Activated CD4-positive, alpha-beta T cell treated with anti-CD3 and anti-CD28 coated beads, Interleukin-2, amount 10 ng/mL, durations not matched to agents 7 days and 5 days (primary cell): Measurements from ENCODE around the gene OR13C5. TPM values are rescaled to one million over a fixed set of nuclear protein-coding genes. Genes with fewer than 3 reads are reported as not detected.

ENCODE experiments used
- CTCF ChIA-PET: fragments of 350-600 bp; sonication (Branson Sonifier 250); formaldehyde crosslinking; loops from one replicate; lab custom pipeline; 2021; ENCODE audit warnings: antibody characterized with exemption; lab: Charles Lee
- POLR2A ChIA-PET: fragments of 350-600 bp; sonication (Branson Sonifier 250); formaldehyde crosslinking; loops from one replicate; lab custom pipeline; 2021; ENCODE audit warnings: antibody characterized with exemption; lab: Charles Lee
- DNase-seq: peaks from one replicate; pipeline ENCODE4 v3.0.0-alpha.2; 2020
- H3K27ac Mint-ChIP-seq: one replicate; pipeline ENCODE4 v1.8.0; 2021; ENCODE audit warnings: mild to moderate bottlenecking, moderate library complexity, mixed read lengths
- H3K27me3 Mint-ChIP-seq: one replicate; pipeline ENCODE4 v1.8.0; 2021; ENCODE audit warnings: mixed read lengths
- H3K36me3 Mint-ChIP-seq: one replicate; pipeline ENCODE4 v1.8.0; 2021; ENCODE audit warnings: low read depth, mixed read lengths
- H3K4me1 Mint-ChIP-seq: one replicate; pipeline ENCODE4 v1.8.0; 2021; ENCODE audit warnings: mixed read lengths
- H3K4me3 Mint-ChIP-seq: one replicate; pipeline ENCODE4 v1.8.0; 2021; ENCODE audit warnings: mild to moderate bottlenecking, moderate library complexity, mixed read lengths
- H3K9me3 Mint-ChIP-seq: one replicate; pipeline ENCODE4 v1.8.0; 2021; ENCODE audit warnings: mixed read lengths
- total RNA-seq, 2 experiments: library from RNA; stranded (reverse); gene quantifications; one replicate each; pipeline ENCODE4 v1.2.3, GENCODE V29; 2021

OR13C5 gene
- total RNA-seq, 2 experiments from 2014 or later = not detected

DNA sequence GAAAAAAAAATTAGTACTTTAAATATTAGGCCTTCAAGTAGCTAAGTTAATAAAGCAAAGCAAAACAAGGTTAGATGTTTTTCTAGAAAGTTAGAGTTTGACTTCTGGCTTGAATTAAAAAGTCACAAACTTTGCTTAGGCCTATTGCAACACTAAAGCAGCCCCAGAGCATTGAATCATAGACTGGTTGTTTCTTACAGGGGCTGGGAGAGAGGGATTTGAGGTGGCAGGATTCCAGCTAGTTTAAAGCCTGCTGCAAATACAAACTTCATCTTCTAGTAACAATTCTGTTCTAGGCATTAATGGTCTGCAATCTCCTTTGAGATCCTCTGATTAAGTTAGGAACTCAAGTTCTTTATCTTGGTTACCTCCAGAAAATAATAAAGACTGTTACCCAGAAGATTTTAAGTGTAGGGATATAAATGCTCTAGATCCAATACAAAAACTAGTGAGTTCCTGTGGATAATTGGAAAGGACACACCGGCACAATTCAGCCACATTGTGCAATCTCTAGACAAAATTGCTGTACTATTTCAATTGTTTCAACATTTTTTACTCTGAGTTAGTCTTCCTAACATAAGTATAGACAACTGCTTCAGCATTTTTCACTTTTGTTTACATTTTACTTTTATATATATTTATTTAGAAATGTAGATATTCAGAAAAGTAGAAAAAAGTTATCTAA, 12.6 kb downstream of the OR13C5 start:
- no peak overlapping the region for H3K27ac Mint-ChIP-seq
- POLR2A ChIA-PET = no interaction called here

DNA sequence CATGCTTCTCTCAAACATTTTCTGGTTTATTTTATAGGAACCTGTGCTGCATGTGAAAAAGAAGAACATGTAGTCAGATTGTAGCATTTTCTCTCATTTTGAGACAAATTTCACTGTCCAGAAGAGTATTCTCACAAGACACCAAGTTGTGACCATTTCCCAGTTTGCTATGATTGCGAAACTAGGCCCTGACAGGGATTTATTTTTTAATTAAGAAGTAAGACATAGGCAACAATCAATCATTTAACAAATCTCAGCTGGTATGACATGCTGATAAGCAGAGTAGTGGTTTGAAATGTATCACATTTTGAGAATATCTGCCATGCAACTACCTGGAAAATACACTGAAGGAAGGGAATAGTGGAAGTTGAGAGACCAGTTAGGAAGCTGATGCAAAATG, 18.7 kb downstream of the OR13C5 start:
- no peak for DNase-seq
- Mint-ChIP-seq H3K27me3 (no peaks in the 10 kb centered on the region), H3K27ac (no peak overlapping the region), H3K4me3 (no peak overlapping the region), H3K9me3 (no peaks in the 10 kb centered on the region), H3K36me3 (no peaks in the 10 kb centered on the region), H3K4me1 (no peaks in the 10 kb centered on the region)
- POLR2A ChIA-PET = no interaction called here
- CTCF ChIA-PET = no interaction called here

More for the DNA sequence above, 12.6 kb downstream of the OR13C5 start:
- DNase-seq = no peak
- Mint-ChIP-seq H3K27me3 (no peaks in the 10 kb centered on the region), H3K4me3 (no peak overlapping the region), H3K4me1 (no peaks in the 10 kb centered on the region), H3K36me3 (no peaks in the 10 kb centered on the region), H3K9me3 (no peaks in the 10 kb centered on the region)
- CTCF ChIA-PET = no interaction called here

DNA sequence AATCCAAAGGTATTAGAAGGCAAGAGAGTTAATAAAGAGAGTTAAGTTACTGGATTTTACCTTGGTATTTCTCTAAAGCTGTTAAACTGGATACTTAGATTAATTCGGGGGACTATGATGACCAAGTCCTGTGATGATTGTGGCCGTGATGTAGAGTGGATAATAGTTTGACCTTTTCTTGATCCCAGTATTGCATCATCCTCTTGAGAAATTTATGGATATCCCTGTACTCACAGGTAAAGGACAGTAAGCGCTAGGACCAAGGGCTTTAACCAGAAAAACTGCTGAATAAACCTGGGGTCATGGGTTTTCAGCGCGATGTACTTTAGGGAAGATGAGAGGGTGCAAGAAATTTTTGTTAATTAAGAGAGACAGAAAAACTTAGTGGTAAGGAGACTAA, 21.9 kb downstream of the OR13C5 start:
- H3K27me3 Mint-ChIP-seq = no peaks in the 10 kb centered on the region
- POLR2A ChIA-PET = no interaction called here
- no peak overlapping the region for H3K4me3 Mint-ChIP-seq

DNA sequence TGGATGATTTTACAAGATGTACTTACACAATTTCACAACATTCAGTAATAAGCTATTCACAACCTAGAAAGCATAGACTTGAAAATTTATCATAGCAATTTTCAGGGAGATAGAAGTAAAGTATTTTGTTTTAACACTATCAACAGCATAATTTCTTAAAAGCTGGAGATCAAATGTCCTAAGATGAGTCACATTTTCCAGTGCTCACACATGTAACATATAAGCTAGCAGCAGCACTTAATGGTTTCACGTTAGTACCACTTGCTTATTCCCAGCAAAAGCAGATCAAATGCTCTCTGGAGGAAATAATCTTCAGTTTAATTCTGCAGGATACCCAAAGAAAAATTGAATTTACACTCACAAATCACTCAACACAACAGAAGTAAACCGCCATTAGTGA, 23.8 kb downstream of the OR13C5 start:
- CTCF ChIA-PET = no interaction called here
- Mint-ChIP-seq H3K9me3 (peaks cover 3% of the 10 kb centered on the region), H3K36me3 (no peaks in the 10 kb centered on the region), H3K27ac (no peak overlapping the region), H3K4me1 (no peaks in the 10 kb centered on the region), H3K4me3 (no peak overlapping the region), H3K27me3 (no peaks in the 10 kb centered on the region)
- no peak for DNase-seq
- POLR2A ChIA-PET = no interaction called here

More for the DNA sequence above, 21.9 kb downstream of the OR13C5 start:
- DNase-seq = no peak
- H3K4me1 Mint-ChIP-seq = no peaks in the 10 kb centered on the region
- CTCF ChIA-PET = no interaction called here
- H3K36me3 Mint-ChIP-seq = no peaks in the 10 kb centered on the region
- H3K9me3 Mint-ChIP-seq = peaks cover 3% of the 10 kb centered on the region
- H3K27ac Mint-ChIP-seq = no peak overlapping the region

DNA sequence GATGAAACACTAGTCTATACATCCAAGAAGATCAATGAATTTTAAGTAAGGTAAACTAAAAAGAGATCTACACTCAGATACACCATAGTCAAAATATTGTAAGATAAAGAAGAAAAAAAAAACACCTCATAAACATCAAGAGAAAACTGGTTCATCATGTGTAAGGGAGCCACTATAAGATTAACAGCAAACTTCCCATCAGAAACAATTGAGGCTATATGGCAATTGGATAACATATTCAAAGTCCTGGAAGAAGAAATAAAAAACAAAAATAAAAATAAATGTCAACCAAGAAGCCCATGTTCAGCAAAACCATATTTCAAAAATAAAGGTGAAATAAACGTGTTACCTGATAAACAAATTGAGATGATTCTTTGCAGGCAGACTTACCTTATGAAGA, 26.6 kb downstream of the OR13C5 start:
- no peaks in the 10 kb centered on the region for H3K36me3 Mint-ChIP-seq
- no peak for DNase-seq
- no peaks in the 10 kb centered on the region for H3K4me1 Mint-ChIP-seq
- POLR2A ChIA-PET = no interaction called here
- H3K27ac Mint-ChIP-seq = no peak overlapping the region
- no peak overlapping the region for H3K4me3 Mint-ChIP-seq
- no peaks in the 10 kb centered on the region for H3K27me3 Mint-ChIP-seq
- peaks cover 3% of the 10 kb centered on the region for H3K9me3 Mint-ChIP-seq
- CTCF ChIA-PET = no interaction called here

DNA sequence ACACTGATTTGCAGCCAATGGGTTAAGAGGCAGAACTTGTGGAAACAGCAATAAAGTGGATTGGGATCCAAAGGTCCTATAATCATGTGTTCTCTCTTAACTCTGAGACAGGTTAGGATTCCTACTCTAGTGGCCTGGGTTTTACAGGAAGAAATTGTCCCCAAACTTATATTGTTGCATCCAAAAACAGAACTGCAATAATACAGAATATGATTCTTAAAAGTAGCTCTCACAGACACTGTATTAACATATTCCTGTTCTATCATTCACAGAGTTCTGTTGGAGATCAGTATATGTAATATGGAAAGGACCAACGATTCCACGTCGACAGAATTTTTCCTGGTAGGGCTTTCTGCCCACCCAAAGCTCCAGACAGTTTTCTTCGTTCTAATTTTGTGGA, 30.3 kb downstream of the OR13C5 start, which contains the start of gene OR13C8:
OR13C8 (plus strand) TSS at position 301 of the 400 bp plus-strand sequence; CDS start at position 301, 0 bp downstream.
- Mint-ChIP-seq H3K9me3 (peaks cover 3% of the 10 kb centered on the region), H3K4me1 (no peaks in the 10 kb centered on the region), H3K27me3 (no peaks in the 10 kb centered on the region), H3K27ac (no peak within 1 kb of the TSS), H3K4me3 (no peak within 1 kb of the TSS), H3K36me3 (no peaks in the 10 kb centered on the region)
- POLR2A ChIA-PET = no interaction called here
- CTCF ChIA-PET = no interaction called here
- no peak for DNase-seq

DNA sequence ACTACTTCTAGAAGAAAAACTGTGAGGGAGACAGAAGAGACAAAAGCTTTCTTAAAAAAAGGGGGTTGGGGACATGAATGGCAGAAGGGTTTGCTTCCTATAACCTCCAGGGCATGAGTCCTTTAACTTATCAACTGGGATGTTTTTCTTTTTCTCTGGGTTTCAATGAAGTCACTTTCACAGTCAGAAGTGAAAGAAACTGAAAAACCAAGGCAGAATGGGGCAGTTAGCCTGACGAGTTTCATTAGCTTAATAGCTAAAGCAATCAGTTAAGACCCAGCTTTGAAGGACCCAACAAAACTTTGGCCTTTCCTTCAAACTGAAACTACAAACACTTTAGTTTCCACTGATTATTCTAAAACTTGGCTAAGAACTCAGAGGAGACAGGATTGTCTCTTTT, 34.9 kb downstream of the OR13C5 start:
- CTCF ChIA-PET = no interaction called here
- H3K36me3 Mint-ChIP-seq = no peaks in the 10 kb centered on the region
- no peak overlapping the region for H3K4me3 Mint-ChIP-seq
- no peaks in the 10 kb centered on the region for H3K9me3 Mint-ChIP-seq
- H3K4me1 Mint-ChIP-seq = no peaks in the 10 kb centered on the region
- H3K27me3 Mint-ChIP-seq = no peaks in the 10 kb centered on the region
- POLR2A ChIA-PET = no interaction called here
- no peak overlapping the region for H3K27ac Mint-ChIP-seq
- no peak for DNase-seq

DNA sequence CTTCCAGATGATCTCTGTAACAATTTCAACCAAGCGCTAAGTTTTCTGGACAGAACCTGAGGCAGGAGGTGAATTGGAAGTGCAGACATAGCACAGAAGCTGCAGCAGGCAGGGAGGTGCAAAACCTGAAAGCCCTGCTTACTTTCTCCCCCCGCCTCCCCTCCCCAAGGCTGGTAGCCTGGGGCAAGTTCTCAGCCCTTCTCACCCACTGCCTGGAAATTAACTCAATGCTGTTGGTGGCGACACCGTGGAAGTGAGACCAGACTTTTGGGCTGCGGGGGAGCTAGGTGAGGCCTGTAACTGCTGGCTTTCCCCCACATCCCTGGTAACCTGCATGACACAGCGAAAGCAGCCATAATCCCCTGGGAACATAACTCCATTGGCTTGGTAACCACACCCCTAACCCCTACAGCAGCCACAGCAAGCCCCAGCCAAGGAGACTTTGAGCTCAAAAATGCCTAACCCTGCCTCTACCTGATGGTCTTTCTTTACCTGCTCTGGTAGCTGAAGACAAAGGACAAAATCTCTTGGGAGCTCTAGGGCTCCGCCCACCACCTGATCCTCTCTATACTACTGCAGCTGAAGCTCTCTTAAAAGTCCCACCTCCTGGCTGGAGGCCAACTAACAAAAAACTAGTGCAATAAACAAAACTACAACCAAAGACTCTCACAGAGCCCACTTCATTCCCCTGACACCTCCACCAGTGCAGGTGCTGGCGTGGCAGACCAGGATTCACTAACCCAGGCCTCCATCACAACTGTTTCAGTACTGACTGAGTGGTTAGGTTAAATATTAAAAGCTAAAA, 42.2 kb downstream of the OR13C5 start:
- no peak for DNase-seq
- no peaks in the 10 kb centered on the region for H3K36me3 Mint-ChIP-seq
- peaks cover 11% of the 10 kb centered on the region for H3K9me3 Mint-ChIP-seq
- no peaks in the 10 kb centered on the region for H3K4me1 Mint-ChIP-seq
- CTCF ChIA-PET = interaction anchor here (0.6 kb wide), 1 partner anchor 1504 kb away, joined by 3 read pairs; no protein-coding TSS in a partner anchor
- H3K4me3 Mint-ChIP-seq = no peak overlapping the region
- POLR2A ChIA-PET = interaction anchor here (0.7 kb wide), 1 partner anchor 464 kb away, joined by 3 read pairs; no protein-coding TSS in a partner anchor
- H3K27me3 Mint-ChIP-seq = no peaks in the 10 kb centered on the region
- no peak overlapping the region for H3K27ac Mint-ChIP-seq

DNA sequence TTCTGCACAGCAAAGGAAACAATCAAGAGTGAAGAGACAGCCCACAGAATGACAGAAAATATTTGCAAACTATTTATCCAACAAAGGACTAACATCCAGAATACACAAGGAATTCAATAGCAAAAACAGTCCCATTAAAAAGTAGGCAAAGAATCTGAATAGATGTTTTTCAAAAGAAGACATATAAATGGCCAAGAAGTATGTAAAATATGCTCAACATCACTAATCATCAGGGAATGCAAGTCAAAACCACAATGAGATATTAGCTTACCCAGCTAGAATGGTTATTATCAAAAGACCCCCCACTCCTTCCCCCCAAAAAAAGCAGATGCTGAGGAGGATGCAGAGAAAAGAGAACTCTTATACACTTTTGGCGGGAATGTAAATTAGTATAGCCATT, 43.7 kb downstream of the OR13C5 start:
- H3K27me3 Mint-ChIP-seq = no peaks in the 10 kb centered on the region
- CTCF ChIA-PET = no interaction called here
- H3K36me3 Mint-ChIP-seq = no peaks in the 10 kb centered on the region
- no peaks in the 10 kb centered on the region for H3K4me1 Mint-ChIP-seq
- no peak overlapping the region for H3K4me3 Mint-ChIP-seq
- POLR2A ChIA-PET = no interaction called here
- peaks cover 11% of the 10 kb centered on the region for H3K9me3 Mint-ChIP-seq
- no peak overlapping the region for H3K27ac Mint-ChIP-seq
- DNase-seq = no peak

DNA sequence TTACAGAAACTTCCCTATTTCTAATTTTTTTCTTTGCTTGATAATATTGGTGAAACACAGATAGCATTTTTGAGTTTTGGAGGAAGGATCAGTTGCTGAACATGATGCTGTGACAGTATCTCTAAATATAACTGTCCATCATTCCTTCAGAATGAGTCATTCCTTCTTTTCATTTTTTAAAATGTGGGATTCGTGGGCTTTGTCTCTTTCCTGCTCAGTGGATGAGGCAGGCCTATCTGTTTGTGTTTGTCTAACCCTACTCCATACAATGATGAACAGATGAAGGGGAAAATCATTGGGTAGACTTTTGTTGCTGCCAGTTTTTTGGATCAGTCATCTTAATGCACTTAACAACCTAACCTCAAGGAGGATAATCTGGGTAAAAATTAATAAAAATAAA, 46.0 kb downstream of the OR13C5 start:
- Mint-ChIP-seq H3K9me3 (peaks cover 10% of the 10 kb centered on the region), H3K4me1 (no peaks in the 10 kb centered on the region), H3K27me3 (peaks cover 2% of the 10 kb centered on the region), H3K36me3 (no peaks in the 10 kb centered on the region), H3K4me3 (no peak overlapping the region), H3K27ac (no peak overlapping the region)
- no peak for DNase-seq
- POLR2A ChIA-PET = no interaction called here
- CTCF ChIA-PET = no interaction called here

Other genes starting within 250 kb of the OR13C5 start
- not detected for gene OR13F1, start 95.2 kb downstream of the OR13C5 start, total RNA-seq
- gene OR13C4, start 72.2 kb downstream of the OR13C5 start, total RNA-seq = not detected
- gene OR13C3, start 62.6 kb downstream of the OR13C5 start, total RNA-seq = not detected
- not detected for gene OR13C8, start 30.2 kb downstream of the OR13C5 start, total RNA-seq
- gene OR13C2, start 6.2 kb upstream of the OR13C5 start, total RNA-seq = not detected
- not detected for gene OR13C9, start 18.8 kb upstream of the OR13C5 start, total RNA-seq
- not detected for gene OR13D1, start 95.1 kb upstream of the OR13C5 start, total RNA-seq
- 10 to 100 TPM; 20.8 to 22.4 TPM for gene NIPSNAP3A, start 148.3 kb upstream of the OR13C5 start, total RNA-seq
- under 1 TPM; 0.74 to 0.79 TPM for gene NIPSNAP3B, start 164.7 kb upstream of the OR13C5 start, total RNA-seq